Body of pancreas (tissue), 4 donors: Measurements from ENCODE around the gene HNRNPA3.

Source experiments
- CTCF ChIP-seq, 7 experiments: fragments of 450-650 bp in 4 of 7; fragments of 200-600 bp in 3 of 7; sonication (generic) in 3 of 7; IDR thresholded peaks; one replicate each; pipeline ENCODE4 v1.5.1; 2016 to 2019; ENCODE audit warnings: antibody characterized with exemption in 7 of 7
- POLR2A ChIP-seq, 3 donors: fragments of 450-650 bp; IDR thresholded peaks; one replicate each; pipeline ENCODE4 v1.6.1; 2016; ENCODE audit warnings: antibody characterized with exemption in 3 of 3, mild to moderate bottlenecking in 2 of 3

- TF ChIP-seq POLR2A (IDR thresholded peaks at IDR 0.05) (no peak), CTCF (IDR thresholded peaks at IDR 0.05) (no peak)
These were observed 43.4 kb downstream of the HNRNPA3 start for GRCh38 chr2:177256026-177256425.
